ENCODE measurements around the gene MVB12B. TPM values are rescaled to one million over a fixed set of nuclear protein-coding genes. Genes with fewer than 3 reads are reported as not detected.

The MVB12B gene
- total RNA-seq, 1 experiment from 2014 or later = 7.2 TPM

- Histone ChIP-seq H3K36me3 (replicated peaks; ENCODE audit: control insufficient read depth, insufficient read depth, low read length) (no peaks in the 10 kb centered on the region), H3K27me3 (ENCODE audit: control insufficient read depth, insufficient read depth, low read length) (no peaks in the 10 kb centered on the region), H3K4me3 (ENCODE audit: insufficient read depth, low read depth, low read length) (no peak overlapping the region)
- DNase-seq = no peak
These were observed 13.8 kb upstream of the MVB12B start for GRCh38 chr9:126312584-126313551.

- Histone ChIP-seq H3K36me3 (replicated peaks; ENCODE audit: control insufficient read depth, insufficient read depth, low read length) (no peaks in the 10 kb centered on the region), H3K27me3 (ENCODE audit: control insufficient read depth, insufficient read depth, low read length) (no peaks in the 10 kb centered on the region), H3K4me3 (ENCODE audit: insufficient read depth, low read depth, low read length) (no peak overlapping the region)
- DNase-seq = no peak
These were observed 10.5 kb upstream of the MVB12B start for GRCh38 chr9:126316085-126316655.

- no peaks in the 10 kb centered on the region for H3K36me3 ChIP-seq (replicated peaks; ENCODE audit: control insufficient read depth, insufficient read depth, low read length)
These were observed 9.1 kb upstream of the MVB12B start for GRCh38 chr9:126317513-126317912.

GRCh38 chr9:126318858-126319257 lies 7.8 kb upstream of the MVB12B start:
- Histone ChIP-seq H3K27me3 (ENCODE audit: control insufficient read depth, insufficient read depth, low read length) (no peaks in the 10 kb centered on the region), H3K4me3 (ENCODE audit: insufficient read depth, low read depth, low read length) (no peak overlapping the region), H3K36me3 (replicated peaks; ENCODE audit: control insufficient read depth, insufficient read depth, low read length) (no peaks in the 10 kb centered on the region)
- no peak for DNase-seq

More at GRCh38 chr9:126317513-126317912, 9.1 kb upstream of the MVB12B start:
- no peak for DNase-seq
- Histone ChIP-seq H3K4me3 (ENCODE audit: insufficient read depth, low read depth, low read length) (no peak overlapping the region), H3K27me3 (ENCODE audit: control insufficient read depth, insufficient read depth, low read length) (no peaks in the 10 kb centered on the region)

GRCh38 chr9:126319671-126320070 lies 7.0 kb upstream of the MVB12B start:
- no peak for DNase-seq
- Histone ChIP-seq H3K4me3 (ENCODE audit: insufficient read depth, low read depth, low read length) (no peak overlapping the region), H3K36me3 (replicated peaks; ENCODE audit: control insufficient read depth, insufficient read depth, low read length) (no peaks in the 10 kb centered on the region), H3K27me3 (ENCODE audit: control insufficient read depth, insufficient read depth, low read length) (no peaks in the 10 kb centered on the region)

- no peaks in the 10 kb centered on the region for H3K27me3 ChIP-seq (ENCODE audit: control insufficient read depth, insufficient read depth, low read length)
- no peak for DNase-seq
- no peaks in the 10 kb centered on the region for H3K36me3 ChIP-seq (replicated peaks; ENCODE audit: control insufficient read depth, insufficient read depth, low read length)
- H3K4me3 ChIP-seq (ENCODE audit: insufficient read depth, low read depth, low read length) = no peak overlapping the region
These were observed 6.3 kb upstream of the MVB12B start for GRCh38 chr9:126320158-126320922.

- H3K4me3 ChIP-seq (ENCODE audit: insufficient read depth, low read depth, low read length) = no peak overlapping the region
- H3K27me3 ChIP-seq (ENCODE audit: control insufficient read depth, insufficient read depth, low read length) = peaks cover 2% of the 10 kb centered on the region; the same call in 1 of the 2 replicates
- no peaks in the 10 kb centered on the region for H3K36me3 ChIP-seq (replicated peaks; ENCODE audit: control insufficient read depth, insufficient read depth, low read length)
- DNase-seq = no peak
These were observed 4.9 kb upstream of the MVB12B start for GRCh38 chr9:126321742-126322141.

- H3K27me3 ChIP-seq (ENCODE audit: control insufficient read depth, insufficient read depth, low read length) = peaks cover 8% of the 10 kb centered on the region
- H3K36me3 ChIP-seq (replicated peaks; ENCODE audit: control insufficient read depth, insufficient read depth, low read length) = no peaks in the 10 kb centered on the region
- H3K4me3 ChIP-seq (ENCODE audit: insufficient read depth, low read depth, low read length) = peak overlapping the region; percentile 47; the same call in 1 of the 2 replicates
- DNase-seq = peak; percentile 59
These were observed 808 bp upstream of the MVB12B start for GRCh38 chr9:126325821-126326220.

GRCh38 chr9:126327006-126327713 lies 531 bp downstream of the MVB12B start:
- H3K4me3 ChIP-seq (ENCODE audit: insufficient read depth, low read depth, low read length) = peak overlapping the region; percentile 47
- no peaks in the 10 kb centered on the region for H3K36me3 ChIP-seq (replicated peaks; ENCODE audit: control insufficient read depth, insufficient read depth, low read length)
- peaks cover 8% of the 10 kb centered on the region for H3K27me3 ChIP-seq (ENCODE audit: control insufficient read depth, insufficient read depth, low read length)
- DNase-seq = peak; percentile 89

- no peak for DNase-seq
- Histone ChIP-seq H3K27me3 (ENCODE audit: control insufficient read depth, insufficient read depth, low read length) (peaks cover 8% of the 10 kb centered on the region), H3K4me3 (ENCODE audit: insufficient read depth, low read depth, low read length) (no peak overlapping the region), H3K36me3 (replicated peaks; ENCODE audit: control insufficient read depth, insufficient read depth, low read length) (no peaks in the 10 kb centered on the region)
These were observed 1.1 kb downstream of the MVB12B start for GRCh38 chr9:126327714-126328185.

- H3K4me3 ChIP-seq (ENCODE audit: insufficient read depth, low read depth, low read length) = no peak overlapping the region
- no peaks in the 10 kb centered on the region for H3K36me3 ChIP-seq (replicated peaks; ENCODE audit: control insufficient read depth, insufficient read depth, low read length)
- no peak for DNase-seq
- peaks cover 8% of the 10 kb centered on the region for H3K27me3 ChIP-seq (ENCODE audit: control insufficient read depth, insufficient read depth, low read length)
These were observed 1.8 kb downstream of the MVB12B start for GRCh38 chr9:126328407-126328806.

- no peak overlapping the region for H3K4me3 ChIP-seq (ENCODE audit: insufficient read depth, low read depth, low read length)
- DNase-seq = no peak
- H3K27me3 ChIP-seq (ENCODE audit: control insufficient read depth, insufficient read depth, low read length) = peaks cover 8% of the 10 kb centered on the region
- no peaks in the 10 kb centered on the region for H3K36me3 ChIP-seq (replicated peaks; ENCODE audit: control insufficient read depth, insufficient read depth, low read length)
These were observed 3.0 kb downstream of the MVB12B start for GRCh38 chr9:126329476-126330275.

- Histone ChIP-seq H3K4me3 (ENCODE audit: insufficient read depth, low read depth, low read length) (no peak overlapping the region), H3K27me3 (ENCODE audit: control insufficient read depth, insufficient read depth, low read length) (peaks cover 8% of the 10 kb centered on the region), H3K36me3 (replicated peaks; ENCODE audit: control insufficient read depth, insufficient read depth, low read length) (no peaks in the 10 kb centered on the region)
- no peak for DNase-seq
These were observed 3.9 kb downstream of the MVB12B start for GRCh38 chr9:126330536-126330935.
